DMS53 treated with DMSO at 0.1 percent for 48 hours (cell line): ENCODE results near the gene SH3YL1.

ENCODE experiments used
- DNase-seq: peaks from one replicate; lab custom pipeline; 2025; ENCODE audit not compliant: unreplicated experiment; lab: John Stamatoyannopoulos, UW

Gene SH3YL1

GRCh38 chr2:258933-259332, 4.9 kb downstream of the SH3YL1 start:
- DNase-seq, result no peak

GRCh38 chr2:257842-258241, 6.0 kb downstream of the SH3YL1 start:
- no peak for DNase-seq

GRCh38 chr2:257429-257828, 6.4 kb downstream of the SH3YL1 start:
- DNase-seq, result no peak

- DNase-seq, result no peak
Observed at GRCh38 chr2:256094-256493, 7.7 kb downstream of the SH3YL1 start.

- no peak for DNase-seq
Observed at GRCh38 chr2:255195-255594, 8.6 kb downstream of the SH3YL1 start.

GRCh38 chr2:254241-254640, 9.6 kb downstream of the SH3YL1 start:
- DNase-seq, result no peak

- DNase-seq, result no peak
Observed at GRCh38 chr2:253202-253638, 10.6 kb downstream of the SH3YL1 start.

- DNase-seq, result no peak
Observed at GRCh38 chr2:252001-252602, 11.7 kb downstream of the SH3YL1 start.

- DNase-seq, result no peak
Observed at GRCh38 chr2:249538-250042, 14.2 kb downstream of the SH3YL1 start.

- DNase-seq, result no peak
Observed at GRCh38 chr2:248724-249123, 15.1 kb downstream of the SH3YL1 start.

- no peak for DNase-seq
Observed at GRCh38 chr2:246489-247144, 17.2 kb downstream of the SH3YL1 start.

- no peak for DNase-seq
Observed at GRCh38 chr2:244547-244946, 19.3 kb downstream of the SH3YL1 start.

- no peak for DNase-seq
Observed at GRCh38 chr2:238869-239268, 25.0 kb downstream of the SH3YL1 start.

- no peak for DNase-seq
Observed at GRCh38 chr2:238431-238830, 25.4 kb downstream of the SH3YL1 start.

- no peak for DNase-seq
Observed at GRCh38 chr2:237878-238277, 26.0 kb downstream of the SH3YL1 start.

GRCh38 chr2:236993-237539, 26.8 kb downstream of the SH3YL1 start:
- DNase-seq, result no peak

- DNase-seq, result no peak
Observed at GRCh38 chr2:234421-234820, 29.4 kb downstream of the SH3YL1 start.

GRCh38 chr2:233030-233429, 30.8 kb downstream of the SH3YL1 start:
- no peak for DNase-seq

GRCh38 chr2:231521-232185, 32.2 kb downstream of the SH3YL1 start:
- DNase-seq, result no peak

GRCh38 chr2:228518-229278, 35.1 kb downstream of the SH3YL1 start:
- no peak for DNase-seq

GRCh38 chr2:228115-228514, 35.7 kb downstream of the SH3YL1 start:
- no peak for DNase-seq
